ENCODE measurements around the gene TDP1. TPM values are rescaled to one million over a fixed set of nuclear protein-coding genes. Genes with fewer than 3 reads are reported as not detected.

TDP1 gene
- total RNA-seq, 2 experiments from 2014 or later: 65.9 to 75.3 TPM

- ChIA-PET CTCF (ENCODE audit: unreplicated experiment) (no interaction called here), POLR2A (no interaction called here)
- Histone ChIP-seq H3K4me1 (ENCODE audit: insufficient read depth, low read length, poor library complexity, severe bottlenecking) (peaks cover 26% of the 10 kb centered on the region), H3K27ac (ENCODE audit: low read depth, low read length, poor library complexity, severe bottlenecking) (peak overlapping the region; percentile 73), H3K36me3 (ENCODE audit: insufficient read depth, low read length) (peaks cover 46% of the 10 kb centered on the region), H3K79me2 (ENCODE audit: insufficient read depth, low read depth, low read length) (peaks cover 27% of the 10 kb centered on the region), H3K9me3 (ENCODE audit: low read length) (peaks cover 18% of the 10 kb centered on the region), H3K4me2 (ENCODE audit: low read length) (peak overlapping the region; percentile 79), H4K20me1 (ENCODE audit: insufficient read depth, low read length) (no peaks in the 10 kb centered on the region), H2AFZ (ENCODE audit: low read length) (peak overlapping the region; percentile 68; the same call in 1 of the 2 replicates), H3K9me2 (ENCODE audit: insufficient read depth, low read length) (no peaks in the 10 kb centered on the region), H3K4me3 (ENCODE audit: low read depth, low read length, poor library complexity, severe bottlenecking) (peak overlapping the region; percentile 76)
- DNase-seq (ENCODE audit: low spot score): no peak
- BruUV-seq (replicated peaks): TSS peak; percentile 72
- TF ChIP-seq EZH2phosphoT487 (IDR thresholded peaks at IDR 0.05; ENCODE audit: borderline replicate concordance, low read depth, low read length) (no peak), CTCF (conservative IDR thresholded peaks at IDR 0.05; ENCODE audit: low read length) (no peak)
- intact Hi-C loops (cut with micrococcal nuclease; ENCODE audit: unreplicated experiment): loop anchor here (10.0 kb wide), 1 partner anchor 519 kb away; no protein-coding TSS in a partner anchor
Measured at GRCh38 chr14:89953602-89954001, 2.1 kb upstream of the TDP1 start.

- peaks cover 27% of the 10 kb centered on the region for H3K79me2 ChIP-seq (ENCODE audit: insufficient read depth, low read depth, low read length)
- intact Hi-C loops (cut with micrococcal nuclease; ENCODE audit: unreplicated experiment): loop anchor here (5.0 to 10.0 kb wide), 2 partner anchors 443 to 520 kb away; partner anchors contain the start of gene CALM1
- H3K36me3 ChIP-seq (ENCODE audit: insufficient read depth, low read length): peaks cover 46% of the 10 kb centered on the region
- peak within 1 kb of the TSS; percentile 97 for H3K4me2 ChIP-seq (ENCODE audit: low read length)
- peak within 1 kb of the TSS; percentile 83 for H3K27ac ChIP-seq (ENCODE audit: low read depth, low read length, poor library complexity, severe bottlenecking)
- DNase-seq (ENCODE audit: low spot score): peak; percentile 98
- peaks cover 20% of the 10 kb centered on the region for H3K9me3 ChIP-seq (ENCODE audit: low read length)
- BruUV-seq (replicated peaks): no TSS peak
- TF ChIP-seq EZH2phosphoT487 (IDR thresholded peaks at IDR 0.05; ENCODE audit: borderline replicate concordance, low read depth, low read length) (no peak), CTCF (conservative IDR thresholded peaks at IDR 0.05; ENCODE audit: low read length) (peak; percentile 83)
- CTCF ChIA-PET (ENCODE audit: unreplicated experiment): no interaction called here
- POLR2A ChIA-PET: interaction anchor here (0.6 to 1.4 kb wide), 3 partner anchors 16 to 525 kb away, joined by 3 read pairs; no protein-coding TSS in a partner anchor
- peak within 1 kb of the TSS; percentile 92 for H2AFZ ChIP-seq (ENCODE audit: low read length)
- H3K4me1 ChIP-seq (ENCODE audit: insufficient read depth, low read length, poor library complexity, severe bottlenecking): peaks cover 26% of the 10 kb centered on the region
- H4K20me1 ChIP-seq (ENCODE audit: insufficient read depth, low read length): no peaks in the 10 kb centered on the region
- peak within 1 kb of the TSS; percentile 76 for H3K4me3 ChIP-seq (ENCODE audit: low read depth, low read length, poor library complexity, severe bottlenecking)
- no peaks in the 10 kb centered on the region for H3K9me2 ChIP-seq (ENCODE audit: insufficient read depth, low read length)
Measured at GRCh38 chr14:89954070-89955021, 1.4 kb upstream of the TDP1 start, which contains the start of gene EFCAB11. Gene EFCAB11 (minus strand): TSS chr14:89954730. CDS start chr14:89954660, 70 bp downstream.
